ENCODE measurements around the gene GABPB1. TPM values are rescaled to one million over a fixed set of nuclear protein-coding genes. Genes with fewer than 3 reads are reported as not detected.
"Not testable (repeated sequence)": the region's sequence is repeated elsewhere in the genome, so short reads cannot be mapped to it uniquely, and the experiment has no call there.

GABPB1 gene
- total RNA-seq = 65.6 and 69.6 TPM in 2 replicates

- peak; percentile 95 to 97 for DNase-seq (ENCODE audit: low read depth in 2 of 2)
Observed at GRCh38 chr15:50354838-50355618, at the start of gene GABPB1. Gene GABPB1 (minus strand): TSS chr15:50355198. CDS start chr15:50309798, 45,400 bp downstream.

GRCh38 chr15:50391561-50391960, 36.6 kb upstream of the GABPB1 start:
- DNase-seq (ENCODE audit: low read depth in 2 of 2) = not testable (repeated sequence)

GRCh38 chr15:50390554-50391264, 35.7 kb upstream of the GABPB1 start:
- no peak for DNase-seq (ENCODE audit: low read depth in 2 of 2)

DNA sequence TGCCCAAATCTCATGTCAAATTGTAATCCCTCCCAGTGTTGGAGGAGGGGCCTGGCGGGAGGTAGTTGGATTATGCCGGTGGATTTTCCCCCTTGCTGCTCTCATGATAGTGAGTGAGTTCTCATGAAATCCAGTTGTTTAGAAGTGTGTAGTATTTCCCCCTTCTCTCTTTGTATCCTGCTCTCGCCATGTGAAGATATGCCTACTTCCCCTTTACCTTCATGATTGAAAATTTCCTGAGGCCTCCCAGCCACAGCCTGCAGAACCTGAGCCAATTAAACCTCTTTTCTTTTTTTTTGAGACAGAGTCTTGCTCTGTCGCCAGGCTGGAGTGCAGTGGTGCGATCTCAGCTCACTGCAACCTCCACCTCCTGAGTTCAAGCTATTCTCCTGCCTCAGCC, 27.4 kb upstream of the GABPB1 start:
- DNase-seq (ENCODE audit: low read depth in 2 of 2) = not testable (repeated sequence)

- no peak for DNase-seq (ENCODE audit: low read depth in 2 of 2)
Observed at GRCh38 chr15:50381438-50381837, 26.4 kb upstream of the GABPB1 start.

- peak in 1 of 2 donors; percentile 4 for DNase-seq (ENCODE audit: low read depth in 2 of 2)
Observed at GRCh38 chr15:50380089-50380488, 25.1 kb upstream of the GABPB1 start.

- not testable (repeated sequence) for DNase-seq (ENCODE audit: low read depth in 2 of 2)
Observed at GRCh38 chr15:50379413-50379812, 24.4 kb upstream of the GABPB1 start.

DNA sequence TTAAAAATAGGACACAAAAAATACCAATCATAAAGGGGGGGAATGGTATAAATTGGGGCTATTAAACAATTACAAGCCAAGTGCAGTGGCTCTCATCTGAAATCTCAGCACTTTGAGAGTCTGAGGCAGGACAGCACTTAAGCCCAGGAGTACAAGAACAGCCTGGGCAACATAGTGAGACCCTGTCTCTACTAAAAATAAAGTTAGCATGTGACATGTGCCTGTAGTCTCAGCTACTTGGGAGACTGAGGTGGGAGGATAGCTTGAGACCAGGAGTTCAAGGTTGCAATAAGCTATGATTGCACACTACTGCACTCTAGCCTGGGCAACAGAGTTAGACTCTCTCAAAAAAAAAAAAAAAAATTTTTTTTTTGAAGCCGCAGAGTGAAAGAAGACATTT, 23.8 kb upstream of the GABPB1 start:
- DNase-seq (ENCODE audit: low read depth in 2 of 2) = no peak

- DNase-seq (ENCODE audit: low read depth in 2 of 2) = no peak
Observed at GRCh38 chr15:50377867-50378751, 23.1 kb upstream of the GABPB1 start.

DNA sequence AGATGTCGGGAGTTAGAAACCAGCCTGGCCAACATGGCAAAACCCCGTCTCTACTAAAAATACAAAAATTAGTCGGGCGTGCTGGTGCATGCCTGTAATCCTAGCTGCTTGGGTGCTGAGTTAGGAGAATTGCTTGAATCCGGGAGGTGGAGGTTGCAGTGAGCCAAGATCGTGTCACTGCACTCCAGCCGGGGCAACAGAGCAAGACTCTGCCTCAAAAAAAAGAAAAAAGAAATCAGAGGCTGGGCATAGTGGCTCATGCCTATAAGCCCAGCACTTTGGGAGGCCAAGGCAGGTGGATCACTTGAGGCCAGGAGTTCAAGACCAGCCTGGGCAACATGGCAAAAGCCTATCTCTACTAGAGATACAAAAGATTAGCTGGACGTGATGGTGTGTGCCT, 14.6 kb upstream of the GABPB1 start:
- DNase-seq (ENCODE audit: low read depth in 2 of 2) = not testable (repeated sequence)

GRCh38 chr15:50365971-50366370, 11.0 kb upstream of the GABPB1 start:
- DNase-seq (ENCODE audit: low read depth in 2 of 2) = no peak

GRCh38 chr15:50365570-50365969, 10.6 kb upstream of the GABPB1 start:
- DNase-seq (ENCODE audit: low read depth in 2 of 2) = no peak

DNA sequence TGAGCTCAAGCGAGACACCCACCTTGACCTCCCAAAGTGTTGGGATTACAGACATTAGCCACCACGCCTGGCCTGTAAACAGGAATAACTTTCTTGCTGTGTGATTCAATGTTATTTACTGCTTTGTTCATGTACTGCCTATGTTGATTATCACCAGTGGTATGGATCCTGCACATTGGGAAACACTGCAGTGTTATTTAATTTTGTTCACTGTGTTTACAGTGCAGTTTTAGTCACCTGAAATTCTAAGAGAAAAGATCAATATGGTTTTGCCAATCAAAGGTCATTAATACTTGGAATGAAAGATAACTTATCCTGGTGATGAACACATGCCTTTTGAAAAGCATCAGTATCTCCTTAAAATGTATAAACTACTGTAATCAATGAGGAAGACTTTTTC, 8.6 kb upstream of the GABPB1 start:
- no peak for DNase-seq (ENCODE audit: low read depth in 2 of 2)

GRCh38 chr15:50361756-50362155, 6.8 kb upstream of the GABPB1 start:
- no peak for DNase-seq (ENCODE audit: low read depth in 2 of 2)

DNA sequence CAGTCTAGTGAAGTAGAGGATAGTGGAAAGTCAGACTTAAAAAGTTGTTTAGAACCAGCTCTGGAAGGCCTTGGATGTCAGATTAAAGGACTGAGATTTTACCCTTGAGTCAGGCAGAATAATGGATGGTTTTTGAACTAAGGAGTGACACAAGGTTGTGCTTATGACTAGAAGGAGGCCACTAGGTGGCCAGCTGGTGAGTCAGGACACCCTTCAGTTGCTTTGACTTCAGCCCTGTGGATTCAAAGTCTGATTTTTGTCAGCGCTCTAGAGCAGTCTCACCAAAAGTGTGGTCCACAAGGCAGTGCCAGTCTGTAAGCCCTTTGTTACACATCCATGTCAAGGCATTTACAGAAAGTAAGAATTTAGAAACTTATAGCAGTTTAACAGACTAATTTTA, 3.8 kb upstream of the GABPB1 start:
- DNase-seq (ENCODE audit: low read depth in 2 of 2) = peak; percentile 32 to 66

DNA sequence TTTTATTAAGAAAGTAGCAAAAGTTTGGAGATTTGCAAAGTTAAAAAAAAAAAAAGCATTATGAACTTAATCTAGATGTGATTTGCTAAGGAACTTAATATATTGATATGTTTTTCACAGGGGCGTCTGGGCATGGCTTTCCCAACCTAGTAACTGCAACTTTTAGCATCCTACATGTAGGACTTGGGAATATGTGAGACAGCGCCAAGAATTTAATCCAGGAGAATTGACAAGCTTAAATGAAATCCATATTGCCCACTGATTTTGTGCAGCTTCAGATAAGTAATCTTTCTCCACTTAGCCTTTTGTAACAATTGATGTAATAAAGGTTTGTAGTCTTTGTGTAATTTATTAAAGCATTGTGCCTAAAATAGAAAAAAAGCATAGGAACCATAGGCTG, 982 bp upstream of the GABPB1 start:
- DNase-seq (ENCODE audit: low read depth in 2 of 2) = peak in 1 of 2 donors; percentile 25

DNA sequence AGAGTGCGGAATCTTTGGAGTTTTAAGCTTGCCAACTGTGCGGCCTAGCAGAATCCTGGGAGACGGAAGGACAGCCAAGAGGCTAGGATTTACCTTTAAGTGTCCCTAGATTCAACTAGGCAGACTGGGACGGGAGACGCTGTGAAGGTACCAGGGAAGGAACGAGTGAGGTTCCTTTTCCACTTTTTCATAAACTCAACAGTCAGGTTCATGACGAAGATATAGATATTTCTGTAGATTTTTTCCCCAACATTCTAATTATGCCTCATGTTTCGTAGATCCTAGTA, 564 bp upstream of the GABPB1 start:
- no peak for DNase-seq (ENCODE audit: low read depth in 2 of 2)

DNA sequence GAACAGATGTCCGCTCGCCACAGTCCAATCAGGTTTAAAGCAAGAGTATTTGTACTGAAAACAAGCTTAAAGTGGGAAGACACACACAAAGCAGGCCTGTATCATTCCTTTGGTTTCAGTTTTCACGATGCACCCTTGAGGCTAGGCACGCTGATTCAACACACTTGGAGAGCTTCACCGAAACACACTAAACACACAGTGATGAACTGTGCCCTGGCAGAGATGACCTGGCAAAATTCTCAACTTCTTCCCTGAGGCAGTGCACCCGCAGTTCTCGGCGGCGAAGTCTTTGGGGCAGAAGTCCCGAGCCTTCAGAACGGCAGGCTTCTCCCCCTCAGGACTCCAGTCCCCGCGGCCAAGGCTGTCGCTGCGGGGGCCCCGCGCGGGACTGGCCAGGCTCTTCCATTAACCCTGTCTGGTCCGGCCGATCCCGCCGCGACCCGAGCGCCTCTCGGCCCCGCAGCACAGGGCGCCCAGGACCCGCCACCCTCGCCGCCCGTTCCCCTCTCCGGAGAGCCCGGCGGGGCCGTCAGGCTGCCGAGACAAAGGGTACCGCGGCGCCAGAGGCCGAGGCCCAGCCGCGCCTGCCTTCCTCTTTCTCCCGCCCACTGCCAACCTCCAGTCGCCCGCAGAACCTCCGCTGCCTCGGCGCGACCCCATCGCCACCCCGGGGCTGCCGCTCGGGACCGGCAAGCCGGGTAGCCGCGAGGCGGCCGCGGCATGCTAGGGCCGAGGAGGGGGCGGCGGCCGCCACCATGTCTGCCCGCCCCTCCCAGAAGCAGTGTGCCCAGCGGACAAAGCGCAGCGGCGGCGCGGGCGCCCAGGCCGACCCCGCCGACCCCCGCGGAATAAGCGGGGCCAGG, 792 bp downstream of the GABPB1 start:
- peak; percentile 87 to 92 for DNase-seq (ENCODE audit: low read depth in 2 of 2)

DNA sequence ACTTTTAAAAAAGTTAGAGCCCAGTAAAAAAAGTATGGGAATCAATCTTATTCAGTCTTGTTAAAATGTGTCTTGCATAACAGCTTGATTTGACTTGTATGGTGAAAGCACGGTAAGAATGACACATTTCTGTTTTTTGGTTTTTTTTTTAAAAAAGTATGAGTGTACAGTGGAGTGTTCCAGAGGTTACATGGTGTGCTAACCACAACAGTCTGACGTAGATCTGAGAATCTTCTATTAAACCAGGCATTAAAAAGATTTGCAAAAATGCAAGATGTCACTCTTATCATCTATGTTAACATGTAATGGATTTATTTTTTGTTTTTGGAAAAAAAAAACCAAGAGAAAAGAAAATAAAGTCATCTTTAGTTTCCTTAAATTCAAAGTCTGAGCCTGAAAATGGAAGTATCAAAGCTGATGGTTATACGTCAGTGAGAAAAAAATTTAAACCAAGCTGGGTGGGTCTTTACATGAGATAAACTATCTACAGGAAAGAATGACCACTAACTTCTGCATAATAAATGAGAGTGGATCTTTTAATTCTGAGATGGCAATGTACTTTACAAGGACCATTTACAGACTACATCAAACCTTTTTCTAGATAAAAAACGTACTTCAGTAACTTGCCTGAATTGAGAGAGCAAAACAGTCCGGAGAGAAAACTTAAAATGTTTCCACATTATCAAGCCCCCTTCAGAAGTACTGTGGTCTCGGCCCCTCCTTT, 1.6 kb downstream of the GABPB1 start:
- peak; percentile 73 to 84 for DNase-seq (ENCODE audit: low read depth in 2 of 2)

DNA sequence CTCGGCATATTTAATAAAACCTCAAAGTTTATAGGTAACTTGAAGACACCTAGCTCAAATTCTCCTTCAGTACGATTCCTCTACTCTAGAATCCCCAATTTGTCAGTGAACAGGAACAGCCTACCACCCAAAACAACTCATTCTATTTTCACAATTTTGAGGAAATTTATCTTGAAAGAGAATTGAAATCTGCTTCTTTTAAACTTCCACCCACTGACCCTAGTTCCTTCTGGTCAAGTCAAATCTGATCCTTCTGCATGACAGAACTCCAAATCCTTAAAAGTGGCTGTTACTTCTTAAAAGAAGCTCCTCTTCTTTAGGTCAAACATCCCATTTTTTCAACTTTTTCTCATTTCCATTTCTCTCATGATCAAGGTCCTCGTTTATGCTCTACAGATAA, 4.4 kb downstream of the GABPB1 start:
- no peak for DNase-seq (ENCODE audit: low read depth in 2 of 2)
